GM19395 (cell line): ENCODE results near the gene GDAP1L1.

Experiments
- ATAC-seq: cut with Tn5 transposase; IDR thresholded peaks from one replicate; pipeline ENCODE4 v1.9.1; 2021; ENCODE audit warnings: mild to moderate bottlenecking, moderate library complexity; ENCODE audit not compliant: unreplicated experiment

Gene GDAP1L1

GRCh38 chr20:44247131-44247571 lies at the start of gene GDAP1L1:
Gene GDAP1L1, plus strand, starts transcription at chr20:44247308. Its CDS starts 27 bp downstream, at chr20:44247335.
- no peak for ATAC-seq

- ATAC-seq: no peak
Observed at GRCh38 chr20:44198872-44199271, 48.2 kb upstream of the GDAP1L1 start.

- no peak for ATAC-seq
Observed at GRCh38 chr20:44199877-44200276, 47.2 kb upstream of the GDAP1L1 start.

- no peak for ATAC-seq
Observed at GRCh38 chr20:44200371-44200770, 46.7 kb upstream of the GDAP1L1 start.

GRCh38 chr20:44200983-44201382 lies 46.1 kb upstream of the GDAP1L1 start:
- no peak for ATAC-seq

- ATAC-seq: no peak
Observed at GRCh38 chr20:44203161-44203560, 43.9 kb upstream of the GDAP1L1 start.

GRCh38 chr20:44204156-44204831 lies 42.8 kb upstream of the GDAP1L1 start:
- ATAC-seq: no peak

GRCh38 chr20:44204832-44205215 lies 42.3 kb upstream of the GDAP1L1 start:
- ATAC-seq: no peak

- no peak for ATAC-seq
Observed at GRCh38 chr20:44206132-44206531, 41.0 kb upstream of the GDAP1L1 start.

- ATAC-seq: no peak
Observed at GRCh38 chr20:44207126-44207723, 39.9 kb upstream of the GDAP1L1 start.

GRCh38 chr20:44208165-44208564 lies 38.9 kb upstream of the GDAP1L1 start:
- ATAC-seq: no peak

- no peak for ATAC-seq
Observed at GRCh38 chr20:44208770-44209169, 38.3 kb upstream of the GDAP1L1 start.

- no peak for ATAC-seq
Observed at GRCh38 chr20:44209686-44210405, 37.3 kb upstream of the GDAP1L1 start.

GRCh38 chr20:44210406-44211176 lies 36.5 kb upstream of the GDAP1L1 start, which contains the start of gene OSER1:
Gene OSER1, minus strand, starts transcription at chr20:44210771. Its CDS starts 3,814 bp downstream, at chr20:44206957.
- ATAC-seq: peak; percentile 89

- no peak for ATAC-seq
Observed at GRCh38 chr20:44211177-44212039, 35.7 kb upstream of the GDAP1L1 start.

GRCh38 chr20:44212792-44213191 lies 34.3 kb upstream of the GDAP1L1 start:
- ATAC-seq: no peak

GRCh38 chr20:44215125-44215524 lies 32.0 kb upstream of the GDAP1L1 start:
- ATAC-seq: no peak

GRCh38 chr20:44217342-44218092 lies 29.6 kb upstream of the GDAP1L1 start:
- no peak for ATAC-seq

- ATAC-seq: no peak
Observed at GRCh38 chr20:44218446-44218845, 28.7 kb upstream of the GDAP1L1 start.
